ENCODE results near the gene KRT77.
"Not testable (repeated sequence)": the region's sequence is repeated elsewhere in the genome, so short reads cannot be mapped to it uniquely, and the experiment has no call there.

The KRT77 gene

DNA sequence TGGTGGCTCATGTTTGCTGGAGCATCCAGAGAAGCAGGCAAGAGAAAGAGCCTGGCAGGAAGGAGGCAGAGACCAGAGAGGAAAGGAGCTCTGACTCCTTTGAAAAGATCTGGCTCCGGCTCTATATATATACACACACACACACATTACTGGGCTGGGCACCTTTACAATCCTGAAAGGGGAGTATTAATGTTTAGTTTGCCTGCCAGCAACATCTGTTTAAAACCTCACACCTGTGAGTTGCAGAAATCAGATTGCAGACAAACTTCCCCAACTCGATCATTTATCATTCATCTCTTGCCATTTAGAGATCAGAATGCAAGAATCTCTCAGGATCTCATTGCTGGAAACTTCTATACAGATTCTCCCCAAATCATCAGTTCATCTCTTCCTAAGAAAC, at the start of gene KRT77:
Gene KRT77, minus strand, starts transcription at position 101 of the 400 bp plus-strand sequence. Its CDS starts 90 bp downstream, at position 11.
- no peak for DNase-seq

GRCh38 chr12:52752516-52752915, 49.2 kb upstream of the KRT77 start:
- no peak for DNase-seq

- DNase-seq: no peak
These were observed 48.5 kb upstream of the KRT77 start for GRCh38 chr12:52751795-52752194.

DNA sequence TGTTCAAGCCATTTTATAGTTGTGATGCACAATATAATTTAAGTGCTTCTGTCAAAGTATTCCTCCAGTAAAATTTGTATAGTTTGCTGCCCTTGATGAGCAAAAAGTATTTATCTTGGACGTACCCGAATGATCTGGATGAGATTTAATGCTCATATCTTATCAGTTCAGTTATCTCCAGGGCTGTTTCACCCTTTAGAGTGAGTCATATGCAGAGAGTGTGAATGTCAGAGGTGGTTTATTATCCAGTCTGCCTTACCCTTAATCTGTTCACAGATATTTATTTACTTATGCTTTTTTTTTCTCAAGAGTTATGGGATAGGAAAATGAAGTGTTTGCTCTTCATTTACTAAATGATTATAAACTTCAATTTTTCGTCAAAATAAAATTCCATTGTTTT, 47.2 kb upstream of the KRT77 start:
- DNase-seq: not testable (repeated sequence)

DNA sequence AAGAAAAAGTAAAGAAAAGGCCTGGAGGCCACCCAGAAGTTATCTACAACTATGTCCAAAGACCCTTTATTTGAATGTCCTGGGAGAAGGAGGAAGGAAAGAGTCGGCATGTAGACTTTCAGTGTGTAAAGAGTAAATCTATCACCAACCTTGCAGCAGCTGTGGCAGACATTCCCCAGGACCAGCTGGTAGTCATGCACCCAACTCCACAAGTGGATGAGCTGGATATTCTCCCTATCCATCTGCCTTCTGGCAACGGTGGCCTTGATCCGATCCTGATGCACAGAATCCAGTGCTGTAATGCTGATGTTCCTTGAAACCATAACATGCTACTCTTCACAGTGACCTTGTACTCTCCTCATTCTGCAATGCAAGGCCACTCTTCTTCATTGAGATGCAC, 46.5 kb upstream of the KRT77 start:
- no peak for DNase-seq

DNA sequence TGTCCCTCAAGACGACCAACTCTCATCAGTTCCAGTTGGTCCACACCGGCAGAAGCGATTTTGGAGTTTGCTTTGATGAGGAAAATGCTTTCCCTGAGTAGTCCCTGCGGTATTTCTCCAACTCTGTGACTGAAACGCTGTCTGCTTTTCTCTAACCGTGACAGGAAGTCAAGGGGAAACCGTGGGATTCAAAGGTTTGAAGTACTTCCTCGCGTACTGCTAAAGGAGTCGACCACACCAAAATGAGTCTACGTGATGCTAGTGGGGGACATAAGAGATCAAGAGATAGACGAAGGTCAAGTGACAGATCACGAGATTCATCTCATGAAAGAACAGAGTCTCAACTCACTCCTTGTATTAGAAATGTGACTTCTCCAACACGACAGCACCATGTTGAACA, 45.3 kb upstream of the KRT77 start:
- DNase-seq: no peak

GRCh38 chr12:52745554-52745953, 42.2 kb upstream of the KRT77 start:
- no peak for DNase-seq

- DNase-seq: no peak
These were observed 41.3 kb upstream of the KRT77 start for GRCh38 chr12:52744493-52745156.

DNA sequence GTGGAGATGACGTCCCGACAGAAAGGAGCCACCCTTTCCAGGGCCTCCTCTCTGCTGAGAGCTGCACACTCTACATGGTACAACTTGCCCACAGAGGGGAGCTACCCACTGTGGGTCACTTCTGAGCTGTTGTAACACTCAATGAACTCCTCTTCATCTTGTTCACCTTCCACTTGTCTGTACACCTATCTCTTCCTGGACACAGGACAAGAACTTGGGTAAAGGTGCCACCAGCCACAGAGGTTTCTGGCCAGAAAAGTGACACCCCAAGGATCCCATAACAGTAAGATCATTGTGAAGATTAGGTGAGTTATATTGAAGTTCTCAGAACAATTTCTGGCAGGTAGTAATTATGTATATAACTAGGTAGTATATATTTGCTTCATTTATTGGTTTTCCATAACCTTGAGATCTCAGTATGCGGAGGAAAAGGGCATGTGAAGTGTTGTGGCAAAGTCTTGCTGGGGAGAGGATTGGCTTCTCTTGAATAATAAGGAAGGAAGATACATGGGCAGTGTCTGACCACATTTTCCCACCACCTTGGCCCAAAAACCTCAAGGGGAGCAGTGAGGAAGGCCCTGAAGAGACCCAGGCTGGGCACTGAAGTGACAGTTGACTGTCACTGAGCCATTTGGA, 39.6 kb upstream of the KRT77 start:
- no peak for DNase-seq

DNA sequence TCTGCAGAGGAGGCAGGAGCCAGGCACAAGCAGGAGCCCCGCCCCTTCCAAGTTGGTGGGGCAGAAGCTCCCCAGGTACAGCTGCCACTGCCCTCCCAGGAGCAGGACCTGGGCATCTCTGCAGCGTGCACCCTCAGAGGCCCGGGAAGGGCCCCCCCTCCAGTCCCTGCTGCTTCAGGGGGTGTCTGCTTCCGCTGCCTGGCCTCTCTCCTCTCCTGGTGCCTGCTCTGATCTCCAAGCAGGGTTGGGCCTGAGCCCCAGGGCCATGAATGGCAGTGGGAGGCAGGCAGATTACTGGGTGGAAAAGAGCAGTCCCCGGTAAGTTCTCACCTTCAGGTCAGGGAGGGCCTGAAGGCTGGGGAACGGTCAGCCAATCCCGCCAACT, 38.9 kb upstream of the KRT77 start:
- no peak for DNase-seq

DNA sequence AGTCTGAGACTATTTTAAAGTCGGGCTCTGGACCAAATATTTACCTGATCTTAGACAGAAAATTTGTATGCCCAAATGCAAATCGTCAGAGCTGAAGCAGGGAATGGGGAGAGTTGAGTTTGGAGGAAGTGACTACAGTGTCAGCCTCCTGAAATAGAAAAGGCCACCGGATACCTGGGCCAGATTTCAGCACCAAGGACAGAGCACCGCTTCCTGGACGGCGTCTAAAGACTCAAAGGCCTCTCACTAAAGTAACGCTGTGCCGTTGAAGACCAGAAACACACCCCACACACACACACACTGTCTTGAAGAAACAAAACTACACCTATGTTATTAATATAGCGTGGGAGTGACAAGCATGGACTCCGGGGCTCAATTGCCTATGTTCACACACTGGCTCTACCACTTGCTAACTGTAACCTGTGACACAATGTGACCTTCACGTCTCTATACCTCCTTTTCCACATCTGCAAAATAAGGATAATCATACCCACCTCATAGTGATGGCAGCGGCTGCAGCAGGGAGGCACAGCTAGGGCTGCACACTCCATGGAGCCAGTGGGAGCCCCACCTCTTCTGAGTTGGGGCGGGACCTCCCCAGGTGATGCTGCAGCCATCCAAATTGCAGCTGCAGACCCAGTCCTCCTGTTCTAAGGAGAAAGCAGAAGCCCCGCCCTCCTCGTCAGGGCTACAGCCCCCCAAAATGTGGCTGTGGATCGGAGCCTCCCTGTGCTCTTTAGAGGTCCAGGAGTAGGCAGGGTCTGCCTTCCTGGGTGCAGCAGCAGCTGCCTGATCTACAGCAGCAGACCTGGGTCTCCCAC, 38.3 kb upstream of the KRT77 start:
- no peak for DNase-seq

DNA sequence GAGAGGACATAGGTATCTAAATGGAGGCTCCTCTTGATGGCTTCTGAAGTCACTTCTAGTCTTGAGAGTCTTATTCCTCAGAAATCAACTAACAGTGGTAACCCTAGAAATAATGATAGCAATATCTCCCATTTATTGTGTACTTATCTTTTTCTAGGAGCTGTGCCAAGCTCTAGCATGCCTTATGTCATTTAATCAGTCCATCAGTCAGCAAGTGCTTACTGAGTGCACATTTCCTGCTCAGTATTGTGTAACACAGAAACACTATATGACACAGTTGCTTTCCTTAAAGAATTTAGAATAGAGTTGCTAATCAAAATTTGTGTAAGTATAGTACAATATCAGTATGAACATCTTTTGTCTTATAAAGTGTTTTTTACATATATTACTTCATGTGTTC, 37.3 kb upstream of the KRT77 start:
- peak; percentile 57 for DNase-seq

DNA sequence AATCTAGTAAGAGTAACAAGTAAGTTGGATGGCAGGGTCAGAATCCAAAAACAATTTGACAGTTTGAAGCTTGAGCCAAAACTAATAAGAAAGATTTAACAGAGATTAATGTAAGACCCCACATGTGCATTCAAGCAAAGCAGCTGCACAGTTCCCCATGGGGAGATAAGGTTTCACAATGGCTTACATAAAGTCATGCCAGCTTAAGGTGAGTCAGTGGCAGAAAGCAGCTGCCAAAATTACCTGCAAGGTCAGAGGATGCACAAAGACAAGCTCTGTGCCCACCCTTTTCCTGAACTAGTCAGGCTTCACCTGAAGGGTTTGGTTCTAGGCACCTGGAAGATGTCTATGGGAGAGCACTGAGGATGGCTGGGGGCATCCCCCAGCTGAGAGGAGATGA, 36.6 kb upstream of the KRT77 start:
- peak; percentile 45 for DNase-seq

- DNase-seq: no peak
These were observed 32.7 kb upstream of the KRT77 start for GRCh38 chr12:52735816-52736632.

- no peak for DNase-seq
These were observed 31.8 kb upstream of the KRT77 start for GRCh38 chr12:52735106-52735505.

DNA sequence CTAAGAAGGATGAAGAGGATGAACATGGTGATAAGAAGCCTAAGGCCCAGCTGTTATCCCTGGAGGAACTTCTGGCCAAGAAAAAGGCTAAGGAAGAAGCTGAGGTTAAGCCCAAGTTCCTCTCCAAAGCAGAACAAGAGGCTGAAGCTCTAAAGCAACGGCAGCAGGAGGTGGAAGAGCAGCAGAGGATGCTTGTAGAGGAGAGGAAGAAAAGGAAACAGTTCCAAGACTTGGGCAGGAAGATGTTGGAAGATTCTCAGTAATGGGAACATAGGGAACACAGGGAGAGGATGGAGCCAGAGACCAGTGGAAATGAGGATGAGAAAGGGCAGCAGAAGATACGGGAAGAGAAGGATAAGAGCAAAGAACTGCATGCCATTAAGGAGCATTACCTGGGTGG, 27.5 kb upstream of the KRT77 start:
- no peak for DNase-seq

DNA sequence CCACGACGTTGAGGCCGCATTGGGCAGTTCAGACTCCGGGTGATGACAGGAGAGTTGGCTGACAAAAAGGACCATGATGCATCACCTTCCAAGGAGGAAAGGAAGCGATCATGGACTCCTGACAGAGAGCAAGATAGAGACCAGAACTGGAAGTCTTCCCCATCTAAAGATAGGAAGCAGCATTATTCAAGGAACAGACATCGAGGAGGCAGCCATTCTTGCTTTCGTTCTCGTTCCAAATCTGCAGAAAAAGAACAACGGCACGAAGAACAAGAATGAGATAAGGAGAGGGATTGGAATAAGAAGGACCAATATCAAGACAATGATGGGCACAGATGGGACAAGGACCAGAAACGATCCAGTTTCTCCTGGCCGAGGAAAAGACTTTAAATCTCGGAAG, 27.1 kb upstream of the KRT77 start:
- DNase-seq: no peak

DNA sequence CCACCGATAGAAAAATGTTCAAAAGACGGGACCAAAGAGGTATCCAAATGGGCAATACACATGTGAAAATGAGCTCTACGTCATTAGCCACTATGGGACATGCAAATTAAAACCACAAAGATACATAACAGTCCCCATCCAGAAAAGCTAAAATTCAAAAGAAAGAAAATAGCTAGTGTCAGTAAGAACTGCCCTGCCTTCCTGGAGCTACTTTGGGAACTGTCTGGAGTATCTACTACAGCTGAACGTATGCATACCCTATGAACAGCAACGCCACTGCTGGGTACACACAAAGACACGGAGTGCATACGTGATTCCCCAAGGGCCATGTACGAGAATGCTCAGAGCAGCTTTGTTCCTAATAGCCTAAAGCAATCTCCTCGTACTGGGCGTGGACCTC, 25.8 kb upstream of the KRT77 start:
- DNase-seq: no peak

DNA sequence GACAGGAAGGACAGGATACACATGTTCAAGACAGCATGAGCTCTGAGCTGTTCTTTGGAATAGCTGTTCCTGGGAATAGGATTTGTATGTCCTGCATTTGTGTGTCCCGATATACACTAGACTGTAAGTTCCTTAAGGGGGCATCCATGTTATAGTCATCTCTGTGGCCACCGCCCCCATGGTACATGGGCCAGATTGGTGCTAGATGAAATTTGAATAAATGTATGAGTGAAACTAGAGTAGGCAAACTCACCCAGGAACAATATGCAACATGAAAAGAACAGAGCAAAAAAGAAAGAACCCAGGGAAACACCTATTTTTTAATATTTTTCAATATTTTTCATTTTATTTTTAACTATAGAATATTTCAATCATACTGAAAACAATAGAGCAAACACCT, 25.1 kb upstream of the KRT77 start:
- no peak for DNase-seq

GRCh38 chr12:52727037-52727436, 23.7 kb upstream of the KRT77 start:
- DNase-seq: no peak

GRCh38 chr12:52726451-52726850, 23.1 kb upstream of the KRT77 start:
- no peak for DNase-seq

DNA sequence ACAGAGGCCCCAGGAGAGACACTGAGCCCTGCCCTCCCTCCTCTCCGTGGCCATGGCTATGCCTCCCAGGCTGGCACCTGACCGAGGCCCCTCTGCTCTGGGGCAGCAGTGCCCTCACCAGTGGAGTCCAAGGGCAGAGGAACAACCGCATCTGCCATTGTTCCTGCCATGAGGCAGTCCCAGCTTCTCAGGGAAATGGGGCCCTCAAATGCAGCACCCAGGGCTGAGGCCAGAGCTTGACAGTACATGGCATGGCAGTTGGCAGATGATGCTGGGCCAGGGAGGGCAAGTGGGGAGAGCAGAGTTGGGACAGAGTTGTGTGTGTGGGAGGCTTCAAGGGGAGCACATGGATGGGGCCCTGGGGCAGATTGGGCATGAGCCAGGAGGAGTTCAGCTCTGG, 21.1 kb upstream of the KRT77 start:
- no peak for DNase-seq

- no peak for DNase-seq
These were observed 19.4 kb upstream of the KRT77 start for GRCh38 chr12:52722680-52723079.
